Mesenchymal stem cell (in vitro differentiated cells and primary cell): ENCODE results near the gene REEP1.

Experiments
- DNase-seq: peaks from one replicate; pipeline ENCODE4 v3.0.0-alpha.2; 2013
- H2AFZ ChIP-seq: one replicate; pipeline ENCODE4 v1.6.1; 2013; ENCODE audit warnings: low read depth, mild to moderate bottlenecking, control low read depth, inconsistent platforms, low read length, moderate library complexity
- H2AK5ac ChIP-seq: 2 replicates; pipeline ENCODE4 v1.6.1; 2013; ENCODE audit warnings: low read length, moderate library complexity, mild to moderate bottlenecking, inconsistent platforms; ENCODE audit not compliant: severe bottlenecking
- H2BK120ac ChIP-seq: one replicate; pipeline ENCODE4 v1.6.1; 2013; ENCODE audit warnings: low read depth, mild to moderate bottlenecking, inconsistent platforms, low read length, moderate library complexity
- H2BK12ac ChIP-seq, 2 experiments: one replicate each; pipeline ENCODE4 v1.6.1; 2013; ENCODE audit warnings: inconsistent platforms in 2 of 2, low read length in 2 of 2, mild to moderate bottlenecking in 2 of 2, moderate library complexity in 2 of 2, control low read depth in 1 of 2
- H2BK15ac ChIP-seq: one replicate; pipeline ENCODE4 v1.6.1; 2013; ENCODE audit warnings: mild to moderate bottlenecking, low read depth, inconsistent platforms; ENCODE audit not compliant: poor library complexity, severe bottlenecking
- H2BK5ac ChIP-seq: 2 replicates; pipeline ENCODE4 v1.6.1; 2013; ENCODE audit warnings: low read depth, mild to moderate bottlenecking, low read length, control low read depth, inconsistent platforms; ENCODE audit not compliant: poor library complexity, severe bottlenecking
- H3K14ac ChIP-seq, 2 experiments: one replicate each; pipeline ENCODE4 v1.6.1; 2013; ENCODE audit warnings: inconsistent platforms in 2 of 2, low read length in 2 of 2, control low read depth in 1 of 2, mild to moderate bottlenecking in 1 of 2, moderate library complexity in 1 of 2
- H3K18ac ChIP-seq, 2 experiments: one replicate each; pipeline ENCODE4 v1.6.1; 2013; ENCODE audit warnings: inconsistent platforms in 2 of 2, low read length in 2 of 2, control low read depth in 1 of 2, low read depth in 1 of 2, mild to moderate bottlenecking in 1 of 2
- H3K23ac ChIP-seq, 2 experiments: one replicate each; pipeline ENCODE4 v1.6.1; 2013; ENCODE audit warnings: inconsistent platforms in 2 of 2, low read length in 2 of 2, mild to moderate bottlenecking in 2 of 2, moderate library complexity in 2 of 2, control low read depth in 1 of 2
- H3K27ac ChIP-seq: 2 replicates; pipeline ENCODE4 v1.5.1; 2013; ENCODE audit warnings: mild to moderate bottlenecking, moderate library complexity, low read length, control low read depth, inconsistent platforms; ENCODE audit not compliant: poor library complexity, severe bottlenecking
- H3K27me3 ChIP-seq, 2 experiments: 2 replicates each; pipeline versions ENCODE4 v1.6.1 to v1.7.0; 2013; ENCODE audit warnings: low read length in 2 of 2, mild to moderate bottlenecking in 2 of 2, moderate library complexity in 2 of 2, control low read depth in 1 of 2, inconsistent platforms in 1 of 2; ENCODE audit not compliant: control insufficient read depth in 1 of 2, insufficient read depth in 1 of 2
- H3K36me3 ChIP-seq, 2 experiments: 2 replicates each; pipeline versions ENCODE4 v1.6.1 to v1.7.0; 2013; ENCODE audit warnings: low read length in 2 of 2, control low read depth in 1 of 2, inconsistent platforms in 1 of 2, low read depth in 1 of 2, mild to moderate bottlenecking in 1 of 2; ENCODE audit not compliant: insufficient read depth in 2 of 2, control insufficient read depth in 1 of 2
- H3K4ac ChIP-seq, 2 experiments: one replicate each; pipeline ENCODE4 v1.6.1; 2013; ENCODE audit warnings: inconsistent platforms in 2 of 2, low read length in 2 of 2, mild to moderate bottlenecking in 2 of 2, moderate library complexity in 2 of 2, control low read depth in 1 of 2, low read depth in 1 of 2
- H3K4me1 ChIP-seq: 2 replicates; pipeline ENCODE4 v1.6.1; 2013; ENCODE audit warnings: low read depth, low read length, control low read depth; ENCODE audit not compliant: control insufficient read depth, insufficient read depth
- H3K4me2 ChIP-seq: 2 replicates; pipeline ENCODE4 v1.6.1; 2013; ENCODE audit warnings: low read length, mild to moderate bottlenecking, inconsistent platforms; ENCODE audit not compliant: poor library complexity, severe bottlenecking
- H3K4me3 ChIP-seq, 2 experiments: 2 replicates each; pipeline versions ENCODE4 v1.5.1 to v1.7.0; 2013; ENCODE audit warnings: low read length in 2 of 2, mild to moderate bottlenecking in 2 of 2, control low read depth in 1 of 2, low read depth in 1 of 2; ENCODE audit not compliant: insufficient read depth in 1 of 2
- H3K79me1 ChIP-seq: replicated peaks from 2 replicates; pipeline ENCODE4 v1.6.1; 2013; ENCODE audit warnings: mild to moderate bottlenecking, control low read depth, low read length, inconsistent platforms; ENCODE audit not compliant: poor library complexity, severe bottlenecking
- H3K9ac ChIP-seq: 2 replicates; pipeline ENCODE4 v1.7.0; 2013; ENCODE audit warnings: mild to moderate bottlenecking, low read length, moderate library complexity
- H3K9me3 ChIP-seq: 2 replicates; pipeline ENCODE4 v1.7.0; 2013; ENCODE audit warnings: mild to moderate bottlenecking, low read length; ENCODE audit not compliant: control insufficient read depth
- H4K8ac ChIP-seq: one replicate; pipeline ENCODE4 v1.6.1; 2013; ENCODE audit warnings: inconsistent platforms, mild to moderate bottlenecking, low read length, moderate library complexity
- H4K91ac ChIP-seq: one replicate; pipeline ENCODE4 v1.6.1; 2013; ENCODE audit warnings: mild to moderate bottlenecking, low read length, inconsistent platforms
- WGBS: methylation state at CpG from one replicate; pipeline ENCODE4 v1.1.7; 2013; ENCODE audit warnings: mixed read lengths; 5-methylcytosine and 5-hydroxymethylcytosine counted together

REEP1 gene

DNA sequence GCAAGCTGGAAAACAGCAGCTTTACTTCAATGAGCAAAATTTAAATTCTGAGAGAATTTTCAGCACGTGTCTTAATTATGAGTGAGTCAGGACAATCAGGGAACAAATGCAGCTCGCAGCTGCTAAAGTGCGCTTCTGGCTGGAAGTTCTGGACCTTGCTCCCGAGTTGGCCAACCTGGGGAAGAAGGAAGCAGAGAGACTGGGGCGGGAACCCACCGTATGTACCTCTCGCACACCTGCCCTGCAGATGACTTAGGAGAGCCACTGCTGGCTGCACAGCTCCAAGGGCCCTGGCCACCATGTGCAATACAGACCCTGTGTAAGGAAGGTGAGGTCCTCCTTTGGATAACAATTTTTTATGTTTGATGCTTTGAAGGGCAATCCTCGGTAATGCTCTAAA, 42.4 kb downstream of the REEP1 start:
- Histone ChIP-seq H3K27ac (no peak overlapping the region), H2BK5ac (no peak overlapping the region), H4K91ac (no peak overlapping the region), H3K79me1 (no peaks in the 10 kb centered on the region), H4K8ac (no peak overlapping the region), H3K4me3 (no peak overlapping the region), H2BK15ac (no peak overlapping the region), H2AFZ (no peak overlapping the region), H3K23ac (no peak overlapping the region), H3K9ac (no peak overlapping the region), H2AK5ac (no peak overlapping the region), H3K27me3 (peaks cover 11 to 36% of the 10 kb centered on the region in 2 experiments), H3K4me2 (no peak overlapping the region), H3K14ac (no peak overlapping the region), H3K4me1 (no peaks in the 10 kb centered on the region), H2BK120ac (no peak overlapping the region), H3K18ac (no peak overlapping the region), H3K4ac (no peak overlapping the region), H3K9me3 (no peaks in the 10 kb centered on the region), H3K36me3 (no peaks in the 10 kb centered on the region), H2BK12ac (no peak overlapping the region)
- DNase-seq = no peak
- 94% methylated on average over 7 of the region's 8 CpGs for WGBS

DNA sequence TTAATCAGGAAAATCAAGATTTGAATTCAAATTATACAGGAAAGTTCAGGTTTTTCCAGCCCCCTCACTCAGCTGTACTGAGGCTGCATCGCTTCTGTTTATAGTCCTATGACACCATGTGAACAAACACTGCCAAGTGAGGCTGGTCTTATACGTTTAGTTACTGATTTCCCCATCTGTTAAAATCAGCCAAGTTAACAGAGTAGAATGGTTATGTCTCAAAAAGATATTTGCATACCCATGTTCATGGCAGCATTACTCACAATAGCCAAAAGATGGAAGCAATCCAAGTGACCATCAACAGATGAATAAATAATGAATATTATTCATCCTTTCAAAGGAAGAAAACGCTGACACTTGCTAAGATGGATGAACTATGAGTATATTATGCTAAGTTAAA, 43.8 kb downstream of the REEP1 start:
- Histone ChIP-seq H3K9me3 (no peaks in the 10 kb centered on the region), H2BK15ac (no peak overlapping the region), H3K4ac (no peak overlapping the region), H4K8ac (no peak overlapping the region), H4K91ac (no peak overlapping the region), H2BK120ac (no peak overlapping the region), H3K27me3 (peaks cover 11 to 35% of the 10 kb centered on the region in 2 experiments), H3K79me1 (no peaks in the 10 kb centered on the region), H3K23ac (no peak overlapping the region), H2AK5ac (no peak overlapping the region), H2BK5ac (no peak overlapping the region), H2BK12ac (no peak overlapping the region), H3K27ac (no peak overlapping the region), H3K36me3 (no peaks in the 10 kb centered on the region), H3K18ac (no peak overlapping the region), H3K14ac (no peak overlapping the region), H3K9ac (no peak overlapping the region), H3K4me2 (no peak overlapping the region), H3K4me1 (no peaks in the 10 kb centered on the region), H3K4me3 (no peak overlapping the region), H2AFZ (no peak overlapping the region)
- WGBS = 71% methylated on average over 2 of the region's 3 CpGs
- DNase-seq = no peak

DNA sequence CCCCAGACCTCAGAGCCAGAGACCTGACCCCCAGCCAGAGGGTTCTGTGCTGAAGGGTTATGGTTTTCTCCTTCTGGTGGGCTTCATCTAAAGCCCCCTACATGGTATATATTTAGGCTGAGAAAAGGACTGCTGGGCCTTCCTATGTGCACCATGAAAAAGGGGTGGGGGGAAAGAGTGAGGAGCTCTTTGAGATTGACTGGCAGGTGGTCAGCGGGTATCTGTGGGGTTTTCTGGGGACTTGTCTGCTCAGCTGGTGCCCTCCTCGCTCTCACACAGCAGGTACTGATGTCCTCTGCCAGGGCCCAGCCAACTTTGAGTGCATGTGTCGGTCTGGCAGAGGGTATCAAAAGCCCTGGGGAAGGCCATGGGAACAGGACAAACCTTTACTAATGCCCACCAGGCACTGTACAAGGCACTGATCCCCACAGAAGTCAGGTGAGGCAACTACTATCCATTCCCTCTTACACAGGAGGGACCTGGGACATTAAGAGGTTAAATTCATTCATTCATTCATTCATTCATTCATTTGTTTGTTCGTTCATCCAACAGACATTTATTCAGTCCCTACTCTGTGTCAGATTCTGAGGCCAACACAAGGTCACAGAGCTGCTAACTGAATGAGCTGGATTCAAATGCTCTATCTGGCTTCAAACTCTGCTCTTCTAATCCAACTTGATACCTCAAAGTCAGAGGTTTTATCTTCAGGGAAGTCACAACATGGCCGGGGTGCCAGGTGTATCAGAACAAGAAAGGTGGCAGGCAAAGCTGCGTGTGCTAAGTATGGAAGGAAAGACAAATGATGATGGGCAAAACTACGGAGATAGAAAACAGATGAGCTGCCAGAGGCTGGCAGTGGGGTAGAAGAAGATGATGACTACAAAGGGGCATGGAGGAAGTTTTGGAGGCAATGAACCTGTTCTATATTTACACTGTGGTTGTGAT, 44.6 kb downstream of the REEP1 start:
- no peak overlapping the region for H3K14ac ChIP-seq
- H4K91ac ChIP-seq = no peak overlapping the region
- no peak overlapping the region for H2AK5ac ChIP-seq
- no peak overlapping the region for H2BK120ac ChIP-seq
- no peaks in the 10 kb centered on the region for H3K79me1 ChIP-seq
- H3K36me3 ChIP-seq = no peaks in the 10 kb centered on the region
- no peak overlapping the region for H2BK15ac ChIP-seq
- WGBS = 79% methylated on average over 7 of the region's 7 CpGs
- H3K4me2 ChIP-seq = no peak overlapping the region
- H3K4ac ChIP-seq = no peak overlapping the region
- no peaks in the 10 kb centered on the region for H3K9me3 ChIP-seq
- no peak overlapping the region for H2BK12ac ChIP-seq
- H2AFZ ChIP-seq = no peak overlapping the region
- DNase-seq = no peak
- H3K27me3 ChIP-seq = peaks cover 11 to 35% of the 10 kb centered on the region in 2 experiments
- no peak overlapping the region for H3K27ac ChIP-seq
- no peak overlapping the region for H3K4me3 ChIP-seq
- no peak overlapping the region for H2BK5ac ChIP-seq
- H3K9ac ChIP-seq = no peak overlapping the region
- H3K4me1 ChIP-seq = no peaks in the 10 kb centered on the region
- no peak overlapping the region for H3K18ac ChIP-seq
- no peak overlapping the region for H3K23ac ChIP-seq
- no peak overlapping the region for H4K8ac ChIP-seq

DNA sequence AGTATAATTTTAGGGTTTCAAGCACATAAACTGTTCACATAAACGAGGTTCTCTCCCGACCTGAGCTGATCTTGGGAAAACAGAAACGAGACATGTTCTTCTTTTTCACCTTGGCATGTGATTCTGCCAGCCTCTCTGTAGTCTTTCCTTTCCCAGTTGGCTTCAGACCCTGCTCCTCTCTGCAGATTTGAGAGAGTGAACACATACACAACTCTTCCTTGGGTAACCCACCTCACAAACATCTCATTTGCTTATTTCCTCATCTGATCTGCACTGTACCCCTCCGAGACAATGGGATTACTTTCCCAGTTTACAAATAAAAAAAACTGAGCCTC, 46.1 kb downstream of the REEP1 start:
- Histone ChIP-seq H4K8ac (no peak overlapping the region), H2BK5ac (no peak overlapping the region), H3K9me3 (no peaks in the 10 kb centered on the region), H2BK15ac (no peak overlapping the region), H3K18ac (no peak overlapping the region), H2AK5ac (no peak overlapping the region), H3K27me3 (peaks cover 10 to 34% of the 10 kb centered on the region in 2 experiments), H3K4me2 (no peak overlapping the region), H3K9ac (peak overlapping the region; percentile 3), H2BK12ac (no peak overlapping the region), H3K79me1 (no peaks in the 10 kb centered on the region), H3K4me3 (no peak overlapping the region), H3K36me3 (no peaks in the 10 kb centered on the region), H4K91ac (no peak overlapping the region), H3K23ac (no peak overlapping the region), H3K4me1 (no peaks in the 10 kb centered on the region), H2BK120ac (no peak overlapping the region), H3K27ac (no peak overlapping the region), H2AFZ (no peak overlapping the region), H3K14ac (no peak overlapping the region), H3K4ac (no peak overlapping the region)
- DNase-seq = no peak
- 67% methylated on average over 4 of the region's 4 CpGs for WGBS
